Astrocyte of the spinal cord (primary cell): Measurements from ENCODE around the gene LPGAT1.

Experiments used
- DNase-seq: peaks from one replicate; pipeline ENCODE4 v3.0.0; 2011; ENCODE audit warnings: low read depth, low spot score
- H3K4me3 ChIP-seq: 2 replicates; pipeline ENCODE4 v1.5.1; 2011; ENCODE audit warnings: low read depth, mild to moderate bottlenecking, low read length, moderate library complexity
- in situ Hi-C: cut with HindIII; loops from 2 replicates; pipeline ENCODE4 v1.10.0; 2017; ENCODE audit warnings: low sequenced_read_pairs
- TF ChIP-seq, protein P1 (sequence below): IDR thresholded peaks from 2 replicates; pipeline ENCODE4 v1.5.1; 2012; ENCODE audit warnings: low read depth, mild to moderate bottlenecking, low read length, inconsistent platforms

Gene LPGAT1

DNA sequence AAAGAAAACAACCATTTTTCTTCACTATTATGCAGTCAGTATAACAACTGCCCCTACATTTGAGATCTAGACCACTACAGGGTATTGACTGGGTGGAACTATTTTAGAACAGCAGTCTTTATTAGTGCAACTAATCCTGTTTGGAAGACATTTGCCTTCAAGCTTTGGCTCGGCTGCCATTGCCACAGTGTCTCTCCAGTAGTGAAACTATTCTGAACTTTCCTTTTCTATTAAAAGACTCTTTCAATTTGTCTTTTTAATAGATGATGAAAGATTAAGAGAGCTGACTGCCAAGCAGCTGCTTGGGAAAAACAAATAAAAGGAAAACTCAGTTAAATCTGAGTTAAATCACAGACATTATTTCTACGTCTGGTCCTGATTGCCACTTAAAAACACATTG lies 49.3 kb downstream of the LPGAT1 start:
- no peak overlapping the region for H3K4me3 ChIP-seq
- DNase-seq: no peak
- TF ChIP-seq, protein P1, sequence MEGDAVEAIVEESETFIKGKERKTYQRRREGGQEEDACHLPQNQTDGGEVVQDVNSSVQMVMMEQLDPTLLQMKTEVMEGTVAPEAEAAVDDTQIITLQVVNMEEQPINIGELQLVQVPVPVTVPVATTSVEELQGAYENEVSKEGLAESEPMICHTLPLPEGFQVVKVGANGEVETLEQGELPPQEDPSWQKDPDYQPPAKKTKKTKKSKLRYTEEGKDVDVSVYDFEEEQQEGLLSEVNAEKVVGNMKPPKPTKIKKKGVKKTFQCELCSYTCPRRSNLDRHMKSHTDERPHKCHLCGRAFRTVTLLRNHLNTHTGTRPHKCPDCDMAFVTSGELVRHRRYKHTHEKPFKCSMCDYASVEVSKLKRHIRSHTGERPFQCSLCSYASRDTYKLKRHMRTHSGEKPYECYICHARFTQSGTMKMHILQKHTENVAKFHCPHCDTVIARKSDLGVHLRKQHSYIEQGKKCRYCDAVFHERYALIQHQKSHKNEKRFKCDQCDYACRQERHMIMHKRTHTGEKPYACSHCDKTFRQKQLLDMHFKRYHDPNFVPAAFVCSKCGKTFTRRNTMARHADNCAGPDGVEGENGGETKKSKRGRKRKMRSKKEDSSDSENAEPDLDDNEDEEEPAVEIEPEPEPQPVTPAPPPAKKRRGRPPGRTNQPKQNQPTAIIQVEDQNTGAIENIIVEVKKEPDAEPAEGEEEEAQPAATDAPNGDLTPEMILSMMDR: no peak
- in situ Hi-C loops: no loop called here

DNA sequence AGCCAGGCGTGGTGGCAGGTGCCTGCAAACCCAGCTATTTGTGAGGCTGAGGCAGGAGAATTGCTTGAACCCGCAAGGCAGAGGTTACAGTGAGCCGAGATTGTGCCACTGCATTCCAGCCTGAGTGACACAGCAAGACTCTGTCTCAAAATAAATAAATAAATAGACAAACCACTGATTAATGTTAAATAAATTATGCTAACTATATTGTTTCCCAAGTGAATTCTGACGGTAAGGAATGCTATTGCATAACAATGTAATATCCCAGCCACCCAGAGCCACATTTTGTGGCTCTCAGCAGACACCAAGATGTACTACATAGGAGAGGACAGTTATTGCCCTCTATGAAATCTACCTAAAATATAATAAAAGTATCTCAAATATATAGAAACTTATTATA lies 55.4 kb downstream of the LPGAT1 start:
- in situ Hi-C loops: no loop called here

DNA sequence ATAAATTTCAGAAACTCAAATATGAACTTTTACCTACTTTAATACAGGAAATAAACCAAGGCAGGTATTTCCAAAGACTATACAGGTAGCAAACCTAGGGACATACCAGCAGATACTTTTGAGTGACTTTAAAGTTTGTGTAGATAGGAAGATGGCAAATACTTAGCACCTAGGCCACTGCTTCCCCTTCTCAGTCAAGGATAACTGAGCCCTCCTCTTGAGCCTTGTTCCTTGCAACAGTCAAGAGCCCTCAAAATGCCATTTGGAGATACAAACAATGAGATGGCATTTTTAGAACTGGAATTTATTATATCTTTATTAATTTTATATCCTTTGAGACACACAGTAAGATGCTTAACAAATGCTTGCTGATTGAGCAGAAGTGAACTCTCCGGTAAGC lies 65.9 kb downstream of the LPGAT1 start:
- TF ChIP-seq, protein P1: no peak
- no peak overlapping the region for H3K4me3 ChIP-seq
- DNase-seq: no peak
- in situ Hi-C loops: no loop called here

More for the DNA sequence above, 55.4 kb downstream of the LPGAT1 start:
- no peak overlapping the region for H3K4me3 ChIP-seq
- TF ChIP-seq, protein P1: no peak
- no peak for DNase-seq

- TF ChIP-seq, protein P1: no peak
Observed at GRCh38 chr1:211762206-211762605, 68.4 kb downstream of the LPGAT1 start.

GRCh38 chr1:211761400-211761799 lies 69.2 kb downstream of the LPGAT1 start:
- H3K4me3 ChIP-seq: no peak overlapping the region
- DNase-seq: no peak
- TF ChIP-seq, protein P1: no peak
- in situ Hi-C loops: no loop called here

More at GRCh38 chr1:211762206-211762605, 68.4 kb downstream of the LPGAT1 start:
- no peak overlapping the region for H3K4me3 ChIP-seq
- DNase-seq: no peak
- in situ Hi-C loops: no loop called here

GRCh38 chr1:211756471-211757020 lies 74.0 kb downstream of the LPGAT1 start:
- no peak overlapping the region for H3K4me3 ChIP-seq
- DNase-seq: no peak
- TF ChIP-seq, protein P1: no peak
- in situ Hi-C loops: no loop called here
